ENCODE data around the gene PDE4B.

DNA sequence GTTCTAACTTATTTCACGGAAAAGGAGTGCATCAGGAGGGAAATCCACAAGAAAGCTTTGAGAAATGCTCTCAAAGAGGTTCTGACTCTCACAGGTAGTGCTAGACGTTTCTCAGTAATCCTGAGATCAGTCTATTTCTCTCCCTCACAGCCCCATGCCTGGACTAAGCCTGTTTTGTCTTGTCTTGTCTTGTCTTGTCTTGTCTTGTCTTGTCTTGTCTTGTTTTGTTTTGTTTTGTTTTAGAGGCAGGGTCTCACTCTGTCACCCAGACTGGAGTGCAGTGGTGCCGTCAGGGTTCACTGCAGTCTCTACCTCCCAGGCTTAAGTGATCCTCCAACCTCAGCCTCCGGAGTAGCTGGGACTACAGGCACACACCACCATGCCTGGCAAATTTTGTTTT, 608.0 kb downstream of the PDE4B start:
- TF ChIP-seq, protein P1, sequence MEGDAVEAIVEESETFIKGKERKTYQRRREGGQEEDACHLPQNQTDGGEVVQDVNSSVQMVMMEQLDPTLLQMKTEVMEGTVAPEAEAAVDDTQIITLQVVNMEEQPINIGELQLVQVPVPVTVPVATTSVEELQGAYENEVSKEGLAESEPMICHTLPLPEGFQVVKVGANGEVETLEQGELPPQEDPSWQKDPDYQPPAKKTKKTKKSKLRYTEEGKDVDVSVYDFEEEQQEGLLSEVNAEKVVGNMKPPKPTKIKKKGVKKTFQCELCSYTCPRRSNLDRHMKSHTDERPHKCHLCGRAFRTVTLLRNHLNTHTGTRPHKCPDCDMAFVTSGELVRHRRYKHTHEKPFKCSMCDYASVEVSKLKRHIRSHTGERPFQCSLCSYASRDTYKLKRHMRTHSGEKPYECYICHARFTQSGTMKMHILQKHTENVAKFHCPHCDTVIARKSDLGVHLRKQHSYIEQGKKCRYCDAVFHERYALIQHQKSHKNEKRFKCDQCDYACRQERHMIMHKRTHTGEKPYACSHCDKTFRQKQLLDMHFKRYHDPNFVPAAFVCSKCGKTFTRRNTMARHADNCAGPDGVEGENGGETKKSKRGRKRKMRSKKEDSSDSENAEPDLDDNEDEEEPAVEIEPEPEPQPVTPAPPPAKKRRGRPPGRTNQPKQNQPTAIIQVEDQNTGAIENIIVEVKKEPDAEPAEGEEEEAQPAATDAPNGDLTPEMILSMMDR (conservative IDR thresholded peaks at IDR 0.05; ENCODE audit: low read length) = no peak
- TF ChIP-seq EZH2phosphoT487 (IDR thresholded peaks at IDR 0.05; ENCODE audit: borderline replicate concordance) = no peak

Measured in Loucy (cell line).